Pancreas (tissue), 10 donors: ENCODE measurements around the gene GABBR2. TPM values are rescaled to one million over a fixed set of nuclear protein-coding genes. Genes with fewer than 3 reads are reported as not detected.

Experiments used
- ATAC-seq, 4 donors: fragments of 200-7000 bp; cut with Tn5 transposase; one replicate each; pipeline versions ENCODE4 v1.8.0 to v1.9.1; 2020; ENCODE audit warnings: mild to moderate bottlenecking in 4 of 4, moderate library complexity in 4 of 4
- DNase-seq, 6 donors: peaks; one replicate each; pipeline ENCODE4 v3.0.0-alpha.2; 2020
- FAIRE-seq: peaks from 2 replicates; lab custom pipeline; 2012; peaks lifted over from hg19 to GRCh38; lab: Jason Lieb, UNC
- H3K27ac ChIP-seq, 4 donors: fragments of 200-600 bp; sonication (generic); 1 replicate in 3 of 4; 2 replicates in 1 of 4; pipeline versions ENCODE4 v1.5.0 to v1.8.0; 2020
- H3K27me3 ChIP-seq, 4 donors: fragments of 200-600 bp; one replicate each; pipeline ENCODE4 v1.8.0; 2021
- H3K36me3 ChIP-seq, 3 donors: fragments of 200-600 bp; sonication (generic) in 1 of 3; one replicate each; pipeline versions ENCODE4 v1.5.0 to v1.8.0; 2020 to 2021
- H3K4me1 ChIP-seq, 3 donors: fragments of 200-600 bp; one replicate each; pipeline ENCODE4 v1.8.0; 2021
- H3K4me3 ChIP-seq, 4 donors: fragments of 200-600 bp; sonication (generic) in 2 of 4; one replicate each; pipeline versions ENCODE4 v1.5.0 to v1.8.0; 2020 to 2021
- H3K9me3 ChIP-seq, 4 donors: fragments of 200-600 bp; one replicate each; pipeline ENCODE4 v1.8.0; 2021
- CTCF ChIP-seq, 4 donors: fragments of 200-600 bp; sonication (generic) in 3 of 4; IDR thresholded peaks; one replicate each; pipeline versions ENCODE4 v1.5.0 to v1.8.0; 2021; ENCODE audit warnings: antibody characterized with exemption in 4 of 4
- WGBS, 2 donors: extraction: QIAGEN DNeasy Blood & Tissue Kit; methylation state at CpG; one replicate each; pipeline ENCODE4 v1.1.7; 2013; 5-methylcytosine and 5-hydroxymethylcytosine counted together
- intact Hi-C, 3 donors: fragments of 100-400 bp; cut with DNase I; formaldehyde crosslinking; loops; one replicate each; pipeline versions ENCODE4 v1.11.1 to v1.14.2; 2022
- polyA plus RNA-seq, 2 donors: library from polyadenylated mRNA; stranded (reverse); fragments of 200-250 nt; gene quantifications; one replicate each; pipeline ENCODE4 v1.2.3, GENCODE V29; 2013
- total RNA-seq, 6 donors: library from RNA; stranded (reverse); fragmentation: NEBNext Ultra II Directional in 4 of 6; extraction: Animal tissue kit (Norgen Biotek cat#: 25700) in 4 of 6; gene quantifications; one replicate each; pipeline versions ENCODE4 v1.2.1 to v1.2.4, GENCODE V29; 2021 to 2023
- donor health status: healthy with polysubstance abuse.
- donor health status: DM: no; HTN: no; CAD: no; lungs with moderate emphysema.
- donor health status: DM: no; HTN: no; CAD: no.
- donor health status: control.
- donor health status: control.
- donor health status: Bipolar disorder and iron deficiency.
- donor health status: DM: yes; HTN: yes; CAD: no.
- donor health status: DM: no; HTN: no; CAD: no.
- donor health status: DM: no; HTN: no; CAD: no.
- donor health status: DM: yes; HTN: yes; CAD: no.

The GABBR2 gene
- total and polyA plus RNA-seq, 8 donors = 0.04 to 0.14 (median 0.07) TPM; not detected in 4

- no peak for DNase-seq
- no peak for ATAC-seq
- no peaks in the 10 kb centered on the region for H3K4me1 ChIP-seq
- no peaks in the 10 kb centered on the region for H3K27me3 ChIP-seq
- FAIRE-seq = no peak
- H3K27ac ChIP-seq = no peak overlapping the region
- intact Hi-C loops = no loop called here
- H3K9me3 ChIP-seq = no peaks in the 10 kb centered on the region
- no peak overlapping the region for H3K4me3 ChIP-seq
- TF ChIP-seq CTCF (IDR thresholded peaks at IDR 0.05) = no peak
- no peaks in the 10 kb centered on the region for H3K36me3 ChIP-seq
- whole genome bisulfite sequencing, 2 donors = 75 to 76% methylated on average over 6 of the region's 6 CpGs
These were observed 316.9 kb downstream of the GABBR2 start for GRCh38 chr9:98391867-98392266.

GRCh38 chr9:98391406-98391805 is 317.3 kb downstream of the GABBR2 start:
- no peak overlapping the region for H3K4me3 ChIP-seq
- no peaks in the 10 kb centered on the region for H3K36me3 ChIP-seq
- no peak for FAIRE-seq
- TF ChIP-seq CTCF (IDR thresholded peaks at IDR 0.05) = no peak
- H3K9me3 ChIP-seq = no peaks in the 10 kb centered on the region
- H3K27me3 ChIP-seq = no peaks in the 10 kb centered on the region
- DNase-seq = no peak
- ATAC-seq = no peak
- no peak overlapping the region for H3K27ac ChIP-seq
- WGBS, 2 donors = 93 to 96% methylated on average over 7 of the region's 7 CpGs
- intact Hi-C loops = no loop called here
- no peaks in the 10 kb centered on the region for H3K4me1 ChIP-seq

- FAIRE-seq = no peak
- Histone ChIP-seq H3K27ac (no peak overlapping the region), H3K4me3 (no peak overlapping the region), H3K4me1 (no peaks in the 10 kb centered on the region), H3K9me3 (no peaks in the 10 kb centered on the region), H3K36me3 (no peaks in the 10 kb centered on the region), H3K27me3 (no peaks in the 10 kb centered on the region)
- WGBS, 2 donors = 94 to 95% methylated on average over 3 of the region's 3 CpGs
- intact Hi-C loops = no loop called here
- no peak for ATAC-seq
- TF ChIP-seq CTCF (IDR thresholded peaks at IDR 0.05) = no peak
- no peak for DNase-seq
These were observed 323.0 kb downstream of the GABBR2 start for GRCh38 chr9:98385751-98386150.

GRCh38 chr9:98383758-98384157 is 325.0 kb downstream of the GABBR2 start:
- intact Hi-C loops = no loop called here
- Histone ChIP-seq H3K36me3 (no peaks in the 10 kb centered on the region), H3K4me3 (no peak overlapping the region), H3K27ac (no peak overlapping the region), H3K4me1 (peaks cover 0 to 4% (median 4%) of the 10 kb centered on the region in 3 donors), H3K9me3 (no peaks in the 10 kb centered on the region), H3K27me3 (no peaks in the 10 kb centered on the region)
- FAIRE-seq (no peak), ATAC-seq (no peak), DNase-seq (no peak)
- TF ChIP-seq CTCF (IDR thresholded peaks at IDR 0.05) = no peak
- WGBS, 2 donors = 74 to 75% methylated on average over 4 of the region's 4 CpGs

GRCh38 chr9:98381311-98382103 is 327.2 kb downstream of the GABBR2 start:
- no peak for FAIRE-seq
- no peaks in the 10 kb centered on the region for H3K9me3 ChIP-seq
- intact Hi-C loops = no loop called here
- no peak overlapping the region for H3K4me3 ChIP-seq
- no peaks in the 10 kb centered on the region for H3K36me3 ChIP-seq
- no peaks in the 10 kb centered on the region for H3K27me3 ChIP-seq
- no peak for ATAC-seq
- TF ChIP-seq CTCF (IDR thresholded peaks at IDR 0.05) = no peak
- DNase-seq = no peak
- 89 to 90% methylated on average over 12 of the region's 12 CpGs for WGBS, 2 donors
- no peak overlapping the region for H3K27ac ChIP-seq
- H3K4me1 ChIP-seq = peaks cover 0 to 4% (median 4%) of the 10 kb centered on the region in 3 donors
